ENCODE measurements around the gene AKAP12.

The AKAP12 gene

GRCh38 chr6:151216804-151217203 lies 23.0 kb upstream of the AKAP12 start:
- Histone ChIP-seq H3K36me3 (no peaks in the 10 kb centered on the region), H3K9me3 (no peaks in the 10 kb centered on the region), H3K27me3 (no peaks in the 10 kb centered on the region), H3K4me3 (ENCODE audit: low read depth, low read length) (no peak overlapping the region), H3K4me1 (no peaks in the 10 kb centered on the region)
- TF ChIP-seq, protein P1, sequence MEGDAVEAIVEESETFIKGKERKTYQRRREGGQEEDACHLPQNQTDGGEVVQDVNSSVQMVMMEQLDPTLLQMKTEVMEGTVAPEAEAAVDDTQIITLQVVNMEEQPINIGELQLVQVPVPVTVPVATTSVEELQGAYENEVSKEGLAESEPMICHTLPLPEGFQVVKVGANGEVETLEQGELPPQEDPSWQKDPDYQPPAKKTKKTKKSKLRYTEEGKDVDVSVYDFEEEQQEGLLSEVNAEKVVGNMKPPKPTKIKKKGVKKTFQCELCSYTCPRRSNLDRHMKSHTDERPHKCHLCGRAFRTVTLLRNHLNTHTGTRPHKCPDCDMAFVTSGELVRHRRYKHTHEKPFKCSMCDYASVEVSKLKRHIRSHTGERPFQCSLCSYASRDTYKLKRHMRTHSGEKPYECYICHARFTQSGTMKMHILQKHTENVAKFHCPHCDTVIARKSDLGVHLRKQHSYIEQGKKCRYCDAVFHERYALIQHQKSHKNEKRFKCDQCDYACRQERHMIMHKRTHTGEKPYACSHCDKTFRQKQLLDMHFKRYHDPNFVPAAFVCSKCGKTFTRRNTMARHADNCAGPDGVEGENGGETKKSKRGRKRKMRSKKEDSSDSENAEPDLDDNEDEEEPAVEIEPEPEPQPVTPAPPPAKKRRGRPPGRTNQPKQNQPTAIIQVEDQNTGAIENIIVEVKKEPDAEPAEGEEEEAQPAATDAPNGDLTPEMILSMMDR (IDR thresholded peaks at IDR 0.05; ENCODE audit: low read depth, low read length), result no peak
- DNase-seq, result no peak

DNA sequence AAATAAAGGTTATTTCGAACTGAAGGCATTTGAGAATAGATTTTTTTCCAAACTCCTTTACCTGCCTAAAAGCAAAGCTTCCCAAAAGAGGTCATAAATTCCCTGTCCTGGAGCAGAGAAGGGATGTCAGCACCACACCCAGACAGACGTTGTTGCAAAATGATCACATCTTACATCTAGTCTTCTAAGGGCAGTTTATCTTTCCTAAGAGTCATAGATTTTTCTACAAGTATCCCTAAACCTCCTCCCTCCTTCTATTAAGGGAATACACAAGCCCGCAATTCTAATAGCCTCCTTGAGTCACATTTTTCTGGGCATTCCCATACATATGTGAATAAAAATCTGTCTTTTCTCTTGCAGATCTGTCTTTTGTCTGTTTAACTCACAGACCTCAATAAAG lies 20.6 kb upstream of the AKAP12 start:
- H3K9me3 ChIP-seq, result no peaks in the 10 kb centered on the region
- H3K36me3 ChIP-seq, result no peaks in the 10 kb centered on the region
- H3K27me3 ChIP-seq, result no peaks in the 10 kb centered on the region; the same call in 1 of the 2 replicates

DNA sequence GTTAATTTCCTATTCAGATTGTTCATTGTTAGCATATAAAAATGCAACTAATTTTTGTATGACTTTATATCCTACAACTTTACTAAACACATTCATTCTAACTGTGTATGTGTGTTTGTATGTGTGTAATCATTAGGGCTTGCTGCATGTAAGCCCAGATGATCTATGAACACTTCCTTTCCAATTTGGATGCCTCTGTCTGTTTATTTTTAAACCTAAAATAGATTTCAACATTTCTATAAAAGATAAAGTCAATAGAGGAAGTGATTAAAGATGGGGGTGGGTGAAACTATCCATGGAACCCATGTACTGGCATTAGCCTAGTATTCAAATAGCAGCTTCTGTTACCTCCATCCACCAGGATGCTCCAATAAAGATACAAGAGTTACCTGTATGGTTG lies 15.7 kb upstream of the AKAP12 start:
- Histone ChIP-seq H3K27me3 (no peaks in the 10 kb centered on the region; the same call in 1 of the 2 replicates), H3K9me3 (no peaks in the 10 kb centered on the region), H3K4me1 (no peaks in the 10 kb centered on the region), H3K4me3 (ENCODE audit: low read depth, low read length) (no peak overlapping the region), H3K36me3 (no peaks in the 10 kb centered on the region)
- TF ChIP-seq, protein P1 (IDR thresholded peaks at IDR 0.05; ENCODE audit: low read depth, low read length), result no peak
- no peak for DNase-seq

More for the DNA sequence above, 20.6 kb upstream of the AKAP12 start:
- no peaks in the 10 kb centered on the region for H3K4me1 ChIP-seq
- no peak overlapping the region for H3K4me3 ChIP-seq (ENCODE audit: low read depth, low read length)
- TF ChIP-seq, protein P1 (IDR thresholded peaks at IDR 0.05; ENCODE audit: low read depth, low read length), result no peak
- no peak for DNase-seq

- Histone ChIP-seq H3K4me1 (no peaks in the 10 kb centered on the region), H3K27me3 (no peaks in the 10 kb centered on the region; the same call in 1 of the 2 replicates), H3K36me3 (no peaks in the 10 kb centered on the region), H3K4me3 (ENCODE audit: low read depth, low read length) (no peak overlapping the region), H3K9me3 (no peaks in the 10 kb centered on the region)
- TF ChIP-seq, protein P1 (IDR thresholded peaks at IDR 0.05; ENCODE audit: low read depth, low read length), result no peak
- DNase-seq, result no peak
Observed at GRCh38 chr6:151225919-151226318, 13.8 kb upstream of the AKAP12 start.

- Histone ChIP-seq H3K36me3 (no peaks in the 10 kb centered on the region), H3K4me1 (no peaks in the 10 kb centered on the region), H3K9me3 (no peaks in the 10 kb centered on the region), H3K27me3 (no peaks in the 10 kb centered on the region; the same call in 1 of the 2 replicates), H3K4me3 (ENCODE audit: low read depth, low read length) (no peak overlapping the region)
- DNase-seq, result no peak
- TF ChIP-seq, protein P1 (IDR thresholded peaks at IDR 0.05; ENCODE audit: low read depth, low read length), result no peak
Observed at GRCh38 chr6:151228788-151229400, 10.9 kb upstream of the AKAP12 start.

GRCh38 chr6:151229401-151230276 lies 10.1 kb upstream of the AKAP12 start:
- no peaks in the 10 kb centered on the region for H3K9me3 ChIP-seq
- TF ChIP-seq, protein P1 (IDR thresholded peaks at IDR 0.05; ENCODE audit: low read depth, low read length), result no peak
- no peak overlapping the region for H3K4me3 ChIP-seq (ENCODE audit: low read depth, low read length)
- H3K36me3 ChIP-seq, result no peaks in the 10 kb centered on the region
- no peak for DNase-seq
- H3K27me3 ChIP-seq, result no peaks in the 10 kb centered on the region
- H3K4me1 ChIP-seq, result no peaks in the 10 kb centered on the region

Measured in BE2C (cell line).